CD4-positive, alpha-beta T cell treated with Interleukin-4 for 4 hours (primary cell): ENCODE data around the gene TCEA2.
"Not testable (repeated sequence)": the region's sequence is repeated elsewhere in the genome, so short reads cannot be mapped to it uniquely, and the experiment has no call there.

Experiments used
- DNase-seq: peaks from one replicate; pipeline ENCODE4 v3.0.0-alpha.2; 2020

TCEA2 gene

GRCh38 chr20:64111841-64112641 is 49.0 kb downstream of the TCEA2 start:
- no peak for DNase-seq

- no peak for DNase-seq
These were observed 49.9 kb downstream of the TCEA2 start for GRCh38 chr20:64112691-64113443.

- no peak for DNase-seq
These were observed 50.4 kb downstream of the TCEA2 start for GRCh38 chr20:64113444-64113775.

GRCh38 chr20:64113796-64114355 is 50.9 kb downstream of the TCEA2 start:
- no peak for DNase-seq

GRCh38 chr20:64114356-64114971 is 51.5 kb downstream of the TCEA2 start:
- DNase-seq, result no peak

- no peak for DNase-seq
These were observed 52.3 kb downstream of the TCEA2 start for GRCh38 chr20:64115171-64115911.

GRCh38 chr20:64116016-64116415 is 53.0 kb downstream of the TCEA2 start:
- DNase-seq, result no peak

GRCh38 chr20:64116541-64117431 is 53.8 kb downstream of the TCEA2 start:
- DNase-seq, result no peak

- DNase-seq, result not testable (repeated sequence)
These were observed 54.4 kb downstream of the TCEA2 start for GRCh38 chr20:64117432-64117777.

GRCh38 chr20:64119301-64119680 is 56.3 kb downstream of the TCEA2 start:
- DNase-seq, result no peak

GRCh38 chr20:64119681-64120341 is 56.8 kb downstream of the TCEA2 start:
- no peak for DNase-seq

GRCh38 chr20:64121586-64121985 is 58.6 kb downstream of the TCEA2 start:
- no peak for DNase-seq
